Measurements from ENCODE around the gene ACOT7.

ACOT7 gene

DNA sequence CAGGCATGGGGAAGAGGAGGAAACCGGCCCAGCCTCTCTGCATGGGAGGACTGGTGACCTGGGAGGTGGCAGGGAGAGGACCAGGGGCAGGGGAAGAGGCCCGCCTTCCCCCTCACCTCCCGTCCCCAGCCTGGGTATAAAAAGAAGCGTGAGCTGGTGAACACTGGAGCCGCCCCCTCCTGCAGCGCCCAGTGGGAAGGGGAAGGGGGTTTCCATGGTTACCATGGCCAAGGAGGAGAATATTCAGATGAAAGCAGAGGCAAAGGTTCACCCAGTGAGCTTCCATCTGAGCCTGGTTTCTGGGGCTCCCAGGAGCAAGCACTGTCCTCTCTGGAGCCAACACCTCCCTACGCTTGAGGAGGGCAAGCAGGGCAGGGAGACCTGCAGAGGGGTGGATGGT is 54.9 kb downstream of the ACOT7 start:
- H3K27ac ChIP-seq (ENCODE audit: low read length) = no peak overlapping the region
- no peaks in the 10 kb centered on the region for H4K20me1 ChIP-seq (ENCODE audit: insufficient read depth, low read length)

DNA sequence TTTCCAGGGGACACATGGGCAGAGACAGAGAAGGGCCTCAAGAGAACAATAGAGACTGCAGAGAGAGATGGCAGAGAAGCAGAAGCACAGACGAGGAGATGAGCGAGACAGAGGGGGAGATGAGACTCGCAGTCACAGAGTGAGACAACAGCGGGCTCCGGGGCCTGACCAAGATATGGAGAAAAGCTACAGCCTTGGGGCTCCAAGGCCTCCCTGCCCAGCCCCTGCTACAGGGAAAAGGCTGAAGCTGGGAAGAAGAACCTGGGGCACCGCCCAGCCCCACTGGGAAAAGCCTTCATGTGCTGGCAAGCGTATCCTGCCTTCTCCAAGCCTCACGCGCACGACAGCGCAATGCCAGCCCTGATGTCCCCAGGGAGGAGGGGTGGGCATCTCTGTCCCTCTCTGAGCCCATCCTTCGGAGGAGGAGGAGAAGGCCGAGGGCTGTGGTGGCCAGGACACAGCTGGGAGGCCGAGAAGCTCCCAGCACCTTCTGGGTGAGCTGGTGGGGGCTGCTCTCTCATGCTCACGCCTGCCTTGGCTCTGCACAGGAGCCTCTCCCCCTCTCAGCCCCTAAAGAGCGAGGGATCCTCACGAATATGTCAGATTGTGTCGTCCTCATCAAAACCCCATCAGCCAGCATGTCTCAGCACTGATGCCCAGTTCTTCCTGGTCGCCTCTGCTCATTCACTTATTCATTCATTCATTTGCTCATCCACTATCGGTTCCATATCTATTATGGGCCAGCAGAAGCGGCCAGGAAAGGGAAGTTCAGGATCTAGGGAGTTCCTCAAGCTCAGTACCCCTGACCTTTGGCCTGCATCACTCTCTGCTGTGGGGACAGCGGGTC is 56.6 kb downstream of the ACOT7 start:
- Histone ChIP-seq H3K4me3 (ENCODE audit: low read length) (no peak overlapping the region), H3K9me2 (replicated peaks; ENCODE audit: insufficient read depth, low read length) (no peaks in the 10 kb centered on the region), H3K27me3 (replicated peaks; ENCODE audit: insufficient read depth, low read length) (no peaks in the 10 kb centered on the region), H3K79me2 (ENCODE audit: low read length) (no peaks in the 10 kb centered on the region), H3K36me3 (replicated peaks; ENCODE audit: insufficient read depth, low read length) (no peaks in the 10 kb centered on the region), H4K20me1 (ENCODE audit: insufficient read depth, low read length) (no peaks in the 10 kb centered on the region), H2AFZ (ENCODE audit: low read length) (no peak overlapping the region), H3K4me2 (ENCODE audit: low read depth, low read length) (no peak overlapping the region), H3K9ac (ENCODE audit: low read length) (no peak overlapping the region), H3K9me3 (replicated peaks; ENCODE audit: insufficient read depth, low read length) (no peaks in the 10 kb centered on the region), H3K27ac (ENCODE audit: low read length) (no peak overlapping the region), H3K4me1 (ENCODE audit: low read length) (no peaks in the 10 kb centered on the region), H3F3A (ENCODE audit: insufficient read depth, low read length) (no peaks in the 10 kb centered on the region)
- no peak for DNase-seq
- TF ChIP-seq EZH2 (optimal IDR thresholded peaks at IDR 0.05; ENCODE audit: low read depth, low read length) (no peak), EZH2phosphoT487 (IDR thresholded peaks at IDR 0.05; ENCODE audit: low read length) (no peak)
- TF ChIP-seq, protein P1, sequence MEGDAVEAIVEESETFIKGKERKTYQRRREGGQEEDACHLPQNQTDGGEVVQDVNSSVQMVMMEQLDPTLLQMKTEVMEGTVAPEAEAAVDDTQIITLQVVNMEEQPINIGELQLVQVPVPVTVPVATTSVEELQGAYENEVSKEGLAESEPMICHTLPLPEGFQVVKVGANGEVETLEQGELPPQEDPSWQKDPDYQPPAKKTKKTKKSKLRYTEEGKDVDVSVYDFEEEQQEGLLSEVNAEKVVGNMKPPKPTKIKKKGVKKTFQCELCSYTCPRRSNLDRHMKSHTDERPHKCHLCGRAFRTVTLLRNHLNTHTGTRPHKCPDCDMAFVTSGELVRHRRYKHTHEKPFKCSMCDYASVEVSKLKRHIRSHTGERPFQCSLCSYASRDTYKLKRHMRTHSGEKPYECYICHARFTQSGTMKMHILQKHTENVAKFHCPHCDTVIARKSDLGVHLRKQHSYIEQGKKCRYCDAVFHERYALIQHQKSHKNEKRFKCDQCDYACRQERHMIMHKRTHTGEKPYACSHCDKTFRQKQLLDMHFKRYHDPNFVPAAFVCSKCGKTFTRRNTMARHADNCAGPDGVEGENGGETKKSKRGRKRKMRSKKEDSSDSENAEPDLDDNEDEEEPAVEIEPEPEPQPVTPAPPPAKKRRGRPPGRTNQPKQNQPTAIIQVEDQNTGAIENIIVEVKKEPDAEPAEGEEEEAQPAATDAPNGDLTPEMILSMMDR (IDR thresholded peaks at IDR 0.05; ENCODE audit: low read length) = no peak

More for the DNA sequence above, 54.9 kb downstream of the ACOT7 start:
- no peaks in the 10 kb centered on the region for H3K4me1 ChIP-seq (ENCODE audit: low read length)
- no peaks in the 10 kb centered on the region for H3K79me2 ChIP-seq (ENCODE audit: low read length)
- no peaks in the 10 kb centered on the region for H3K9me2 ChIP-seq (replicated peaks; ENCODE audit: insufficient read depth, low read length)
- no peaks in the 10 kb centered on the region for H3F3A ChIP-seq (ENCODE audit: insufficient read depth, low read length)
- no peak overlapping the region for H3K4me2 ChIP-seq (ENCODE audit: low read depth, low read length)
- DNase-seq = no peak
- TF ChIP-seq EZH2 (optimal IDR thresholded peaks at IDR 0.05; ENCODE audit: low read depth, low read length) = no peak
- no peak for TF ChIP-seq EZH2phosphoT487 (IDR thresholded peaks at IDR 0.05; ENCODE audit: low read length)
- TF ChIP-seq, protein P1 (IDR thresholded peaks at IDR 0.05; ENCODE audit: low read length) = no peak
- no peak overlapping the region for H2AFZ ChIP-seq (ENCODE audit: low read length)
- H3K9me3 ChIP-seq (replicated peaks; ENCODE audit: insufficient read depth, low read length) = no peaks in the 10 kb centered on the region
- H3K27me3 ChIP-seq (replicated peaks; ENCODE audit: insufficient read depth, low read length) = no peaks in the 10 kb centered on the region
- no peak overlapping the region for H3K4me3 ChIP-seq (ENCODE audit: low read length)
- no peak overlapping the region for H3K9ac ChIP-seq (ENCODE audit: low read length)
- no peaks in the 10 kb centered on the region for H3K36me3 ChIP-seq (replicated peaks; ENCODE audit: insufficient read depth, low read length)

DNA sequence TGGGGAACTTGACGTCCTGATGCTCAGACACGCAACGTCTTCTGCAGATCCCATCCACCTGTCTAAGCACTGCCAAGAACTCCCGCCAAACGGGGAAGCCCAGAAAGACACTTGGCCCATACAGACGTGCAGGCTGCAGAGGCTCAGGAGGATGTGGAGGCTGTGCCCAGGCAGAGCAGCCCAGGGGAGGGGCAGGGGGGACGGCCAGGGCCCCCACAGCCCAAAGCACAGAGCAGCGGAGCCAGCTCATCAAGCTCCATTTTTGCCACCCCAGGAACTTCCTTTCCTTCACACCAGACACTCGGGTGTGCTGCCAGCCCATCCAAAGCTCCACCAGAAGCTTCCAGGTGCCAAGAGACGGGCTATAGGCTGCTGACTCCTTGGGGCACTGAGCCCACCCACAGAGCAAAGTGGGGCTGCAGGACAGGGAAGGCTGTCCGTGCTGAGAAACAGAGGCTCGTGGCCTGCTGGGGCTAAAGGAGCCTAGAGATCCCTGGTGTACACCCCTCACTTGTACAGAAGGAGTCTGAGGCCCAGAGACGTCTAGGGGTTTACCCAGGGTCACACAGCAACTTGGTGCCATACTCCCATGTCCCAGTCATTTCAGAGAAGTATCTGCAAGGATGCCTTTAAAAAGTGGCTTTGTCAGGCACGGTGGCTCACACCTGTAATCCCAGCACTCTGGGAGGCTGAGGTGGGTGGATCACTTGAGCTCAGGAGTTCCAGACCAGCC is 59.1 kb downstream of the ACOT7 start:
- DNase-seq = no peak
- Histone ChIP-seq H3K27me3 (replicated peaks; ENCODE audit: insufficient read depth, low read length) (no peaks in the 10 kb centered on the region), H3K9me3 (replicated peaks; ENCODE audit: insufficient read depth, low read length) (no peaks in the 10 kb centered on the region), H4K20me1 (ENCODE audit: insufficient read depth, low read length) (no peaks in the 10 kb centered on the region), H3K9ac (ENCODE audit: low read length) (no peak overlapping the region), H3K79me2 (ENCODE audit: low read length) (no peaks in the 10 kb centered on the region), H3K27ac (ENCODE audit: low read length) (no peak overlapping the region), H3K36me3 (replicated peaks; ENCODE audit: insufficient read depth, low read length) (no peaks in the 10 kb centered on the region), H3F3A (ENCODE audit: insufficient read depth, low read length) (no peaks in the 10 kb centered on the region), H3K4me2 (ENCODE audit: low read depth, low read length) (no peak overlapping the region), H3K4me1 (ENCODE audit: low read length) (no peaks in the 10 kb centered on the region), H3K4me3 (ENCODE audit: low read length) (no peak overlapping the region), H2AFZ (ENCODE audit: low read length) (no peak overlapping the region), H3K9me2 (replicated peaks; ENCODE audit: insufficient read depth, low read length) (no peaks in the 10 kb centered on the region)
- TF ChIP-seq EZH2 (optimal IDR thresholded peaks at IDR 0.05; ENCODE audit: low read depth, low read length) (no peak), EZH2phosphoT487 (IDR thresholded peaks at IDR 0.05; ENCODE audit: low read length) (no peak)
- TF ChIP-seq, protein P1 (IDR thresholded peaks at IDR 0.05; ENCODE audit: low read length) = no peak
